GM10248 (cell line): Measurements from ENCODE around the gene TBXT.
A peak's percentile ranks its signal among the peaks of the same experiment; 100 is the strongest.

Experiments
- CTCF ChIA-PET: fragments of 300-600 bp; sonication (Branson Sonifier 250); formaldehyde crosslinking; extraction: SDS; loops from one replicate; lab custom pipeline; 2021; ENCODE audit warnings: antibody characterized with exemption; lab: Yijun Ruan, JAX
- POLR2A ChIA-PET: fragments of 350-650 bp; sonication (Branson Sonifier 250); formaldehyde crosslinking; extraction: SDS; loops from one replicate; lab custom pipeline; 2020; ENCODE audit warnings: antibody characterized with exemption; lab: Yijun Ruan, JAX
- DNase-seq: peaks from one replicate; pipeline ENCODE4 v3.0.0; 2012; ENCODE audit errors: extremely low spot score
- CTCF ChIP-seq: IDR thresholded peaks from 2 replicates; pipeline ENCODE4 v1.5.1; 2012; ENCODE audit warnings: mild to moderate bottlenecking, low read depth; ENCODE audit errors: extremely low read depth, missing control alignments, control extremely low read depth

The TBXT gene

DNA sequence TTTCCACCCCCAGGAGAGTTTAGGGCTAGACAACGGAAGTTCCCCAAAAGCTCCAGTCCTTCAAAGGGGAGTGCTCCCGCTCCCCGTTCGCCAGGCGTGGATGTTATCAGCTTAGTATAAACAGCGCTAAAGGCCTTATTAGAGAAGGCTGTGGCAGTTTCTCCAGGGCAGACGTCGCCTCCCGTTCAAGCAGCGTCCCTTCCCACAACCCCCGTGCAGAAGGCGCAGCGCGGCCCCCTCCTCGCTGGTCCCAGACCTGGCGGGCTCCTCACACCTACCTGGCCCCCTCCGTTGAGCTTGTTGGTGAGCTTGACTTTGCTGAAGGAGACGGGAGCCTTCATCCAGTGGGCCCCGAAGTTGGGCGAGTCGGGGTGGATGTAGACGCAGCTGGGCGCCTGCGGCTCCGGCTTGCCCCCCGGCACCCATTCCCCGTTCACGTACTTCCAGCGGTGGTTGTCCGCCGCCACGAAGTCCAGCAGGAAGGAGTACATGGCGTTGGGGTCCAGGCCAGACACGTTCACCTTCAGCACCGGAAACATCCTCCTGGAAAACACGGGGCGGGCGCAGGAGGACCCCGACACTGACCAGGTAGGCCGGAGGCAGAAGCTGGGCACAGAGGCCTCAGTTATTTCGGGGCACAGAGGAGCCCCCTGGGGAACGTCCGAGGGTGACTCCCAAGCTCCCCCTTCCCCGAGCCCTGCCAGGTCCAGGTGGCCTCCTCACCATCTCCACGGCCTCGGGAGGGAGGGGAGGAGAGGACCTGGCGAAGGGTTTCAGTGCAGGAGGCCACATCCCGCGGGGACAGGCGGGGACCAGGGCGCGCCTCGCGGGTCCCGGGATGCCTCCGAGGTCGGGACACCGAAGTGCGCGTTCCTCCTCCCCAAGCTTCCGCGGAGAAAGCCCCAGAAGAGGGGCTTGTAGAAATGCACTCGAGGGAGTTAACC, 1.1 kb downstream of the TBXT start:
- ChIA-PET CTCF (interaction anchor here (0.9 kb wide), 1 partner anchor 9 kb away, joined by 3 read pairs; no protein-coding TSS in a partner anchor), POLR2A (no interaction called here)
- DNase-seq = no peak
- TF ChIP-seq CTCF = no peak

- DNase-seq = no peak
- ChIA-PET CTCF (no interaction called here), POLR2A (no interaction called here)
- no peak for TF ChIP-seq CTCF
Measured at GRCh38 chr6:166165558-166166313, 1.9 kb downstream of the TBXT start.

DNA sequence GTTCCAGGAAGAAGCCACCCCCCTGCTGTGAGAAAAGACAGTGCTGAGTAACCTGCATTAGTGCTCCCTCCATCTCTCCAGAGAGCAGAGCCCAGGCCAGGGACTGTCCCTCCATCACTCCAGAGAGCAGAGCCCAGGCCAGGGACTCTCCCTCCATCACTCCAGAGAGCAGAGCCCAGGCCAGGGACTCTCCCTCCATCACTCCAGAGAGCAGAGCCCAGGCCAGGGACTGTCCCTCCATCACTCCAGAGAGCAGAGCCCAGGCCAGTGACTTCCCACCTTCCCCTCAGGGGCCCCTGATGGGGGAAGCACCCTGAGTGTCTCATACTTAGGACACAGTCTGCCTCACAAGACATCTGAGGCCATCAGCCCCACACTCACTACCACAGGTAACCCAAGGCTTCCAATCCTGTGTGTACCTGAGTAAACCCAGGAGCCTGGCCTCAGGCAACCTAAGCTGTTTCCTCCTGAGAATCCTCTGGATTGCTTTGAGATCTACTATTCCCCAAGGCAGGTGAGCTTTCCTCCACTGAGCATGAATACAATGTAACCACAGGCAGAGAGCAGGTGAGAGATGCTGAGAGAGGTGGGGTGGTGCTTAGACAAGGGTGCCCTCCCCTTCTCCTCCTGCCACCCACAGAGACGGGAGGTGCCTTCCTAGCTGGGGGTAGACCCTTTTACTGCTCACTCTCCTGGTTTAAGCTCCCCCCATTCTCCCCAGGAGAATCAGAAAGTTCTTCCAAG, 4.9 kb downstream of the TBXT start:
- peak; percentile 65 for DNase-seq
- POLR2A ChIA-PET = no interaction called here
- TF ChIP-seq CTCF = no peak
- CTCF ChIA-PET = no interaction called here

DNA sequence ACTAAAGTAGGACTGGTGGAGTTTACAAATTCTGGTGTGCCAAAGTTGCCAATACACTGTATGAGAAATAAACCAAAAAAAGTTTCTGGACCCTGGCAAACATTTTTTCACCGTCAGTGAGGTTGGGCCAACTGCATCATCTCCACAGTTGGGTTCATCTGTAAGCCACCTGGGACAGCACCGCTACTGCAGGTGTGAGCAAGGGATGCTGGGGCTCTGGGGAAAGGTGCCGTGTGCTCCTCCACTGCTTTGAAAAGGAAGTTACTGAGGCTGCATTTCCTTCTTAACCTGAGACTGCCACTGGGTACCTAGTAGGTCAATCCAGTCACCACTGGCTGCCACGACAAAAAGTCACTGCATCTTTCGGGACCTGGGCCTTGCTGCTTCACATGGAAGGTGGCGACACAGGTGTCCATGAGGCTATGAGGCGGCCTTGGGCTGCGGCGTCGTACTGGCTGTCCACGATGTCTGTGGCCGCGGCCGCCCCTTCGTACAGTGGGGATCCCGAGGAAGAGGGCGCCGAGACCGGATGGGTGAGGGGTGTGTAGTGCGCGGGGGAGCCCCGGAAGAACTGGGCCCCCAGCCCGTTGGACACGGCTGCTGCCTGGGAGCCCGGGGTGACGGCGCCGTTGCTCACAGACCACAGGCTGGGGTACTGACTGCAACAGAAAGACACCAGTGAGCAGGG, 9.6 kb downstream of the TBXT start:
- TF ChIP-seq CTCF = no peak
- ChIA-PET CTCF (interaction anchor here (0.9 to 2.2 kb wide), 3 partner anchors 9 to 95 kb away, joined by 3 to 9 read pairs (median 3); no protein-coding TSS in a partner anchor), POLR2A (no interaction called here)
- DNase-seq = no peak

DNA sequence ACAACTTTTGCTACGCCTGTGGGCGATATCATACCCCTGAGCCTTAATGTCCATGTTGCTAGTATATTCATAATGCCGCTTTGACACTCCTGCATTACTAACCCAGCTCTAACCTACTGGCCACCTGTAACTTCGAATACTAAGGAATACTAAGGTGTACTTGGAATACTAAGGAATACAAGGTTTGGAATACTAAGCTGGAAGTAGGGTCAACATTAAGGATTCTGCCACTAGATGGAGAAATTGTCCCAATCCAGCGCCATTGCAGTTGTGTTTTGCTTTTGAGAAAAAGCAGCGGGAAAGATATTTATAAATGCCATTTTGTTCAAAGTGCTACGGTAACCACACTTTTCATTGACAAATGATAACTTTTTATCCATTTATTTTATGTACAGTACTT, 10.7 kb downstream of the TBXT start:
- peak; percentile 28 for TF ChIP-seq CTCF
- no peak for DNase-seq
- POLR2A ChIA-PET = no interaction called here
- CTCF ChIA-PET = interaction anchor here (0.6 to 2.2 kb wide), 6 partner anchors 10 to 244 kb away, joined by 3 to 9 read pairs (median 3); no protein-coding TSS in a partner anchor
